GM19455 (cell line): ENCODE data around the gene CTCF.
A peak's percentile ranks its signal among the peaks of the same experiment; 100 is the strongest.

ENCODE experiments used
- ATAC-seq: cut with Tn5 transposase; IDR thresholded peaks from one replicate; pipeline ENCODE4 v1.9.1; 2021; ENCODE audit not compliant: unreplicated experiment

Gene CTCF

DNA sequence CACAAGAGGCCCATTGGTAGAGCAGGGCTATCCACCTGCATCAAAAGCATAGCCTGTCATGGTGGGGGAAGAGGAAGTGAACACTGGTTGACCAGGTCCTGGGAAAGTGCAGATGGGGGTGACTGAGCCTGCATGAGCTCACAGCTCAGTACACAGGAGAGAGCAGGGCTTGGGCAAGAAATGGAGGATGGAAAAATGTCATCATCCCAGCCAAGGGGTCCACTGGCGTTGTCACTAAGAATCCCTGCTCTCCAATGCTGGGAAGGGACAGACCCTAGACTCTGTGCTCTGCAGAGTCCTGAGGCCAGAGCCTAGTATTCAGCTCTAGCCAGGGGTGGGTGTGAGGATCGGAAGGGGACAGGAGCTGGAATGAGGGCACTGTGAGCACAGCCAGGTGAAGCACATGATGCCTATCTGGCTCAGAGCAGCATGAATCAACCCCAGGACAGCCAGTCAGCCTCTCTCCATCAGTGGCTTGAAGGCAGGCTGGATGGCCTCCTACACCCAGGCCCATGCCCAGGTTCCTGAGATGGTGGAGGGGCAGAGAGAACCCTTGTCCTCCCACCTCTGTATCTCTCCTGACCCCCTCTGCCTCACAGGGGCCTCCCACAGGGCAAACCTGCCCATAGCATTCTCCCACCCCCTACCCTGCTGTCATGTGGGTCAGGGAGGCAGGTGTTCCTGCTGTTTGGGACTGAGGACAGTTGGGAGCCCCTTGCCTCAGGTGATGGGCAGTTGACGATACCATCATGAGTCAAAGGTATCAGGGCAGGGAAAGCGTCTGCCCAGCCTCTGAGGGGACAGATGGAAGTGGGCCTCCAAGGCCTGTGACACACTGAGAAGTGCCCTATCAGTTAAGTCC is 13.8 kb upstream of the CTCF start:
- ATAC-seq, result peak; percentile 45

DNA sequence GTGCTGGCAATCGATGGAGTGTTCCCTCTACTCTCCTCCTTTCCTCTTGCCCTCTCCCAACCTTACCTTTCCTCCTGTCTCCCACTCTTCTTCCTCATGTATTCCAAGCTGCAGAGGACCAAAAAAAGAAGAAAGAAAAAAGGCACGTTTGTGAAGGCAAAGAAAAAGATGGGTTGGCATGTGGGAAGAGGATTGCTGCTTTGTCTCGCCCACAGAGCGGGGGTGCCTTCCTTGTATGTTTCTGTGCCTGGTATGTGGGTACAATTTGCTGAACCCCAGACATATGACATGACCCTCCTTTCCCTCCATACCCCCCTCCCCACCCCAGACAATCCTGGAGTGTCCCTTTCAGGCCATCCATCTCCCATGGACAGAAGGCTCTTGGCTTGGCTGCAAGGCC is 13.1 kb upstream of the CTCF start:
- ATAC-seq, result no peak

DNA sequence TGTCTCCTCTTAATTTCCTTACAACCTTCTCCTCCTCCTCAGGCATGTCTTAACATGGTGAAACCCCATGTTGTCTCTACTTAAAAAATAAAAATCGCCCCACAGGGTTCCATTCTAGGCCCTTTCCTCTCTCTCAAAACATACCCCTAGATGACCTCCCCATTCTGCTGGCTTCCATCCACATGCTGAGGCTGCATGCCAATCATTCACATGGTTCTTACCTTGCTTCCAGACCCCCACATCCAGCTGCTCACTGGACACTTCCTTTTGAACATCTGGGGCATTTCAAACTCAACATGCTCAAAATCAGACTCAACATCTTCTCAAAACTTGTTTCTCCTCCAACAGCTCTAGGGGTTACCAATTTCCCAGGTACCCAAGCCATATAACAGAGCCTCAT is 12.4 kb upstream of the CTCF start:
- no peak for ATAC-seq

DNA sequence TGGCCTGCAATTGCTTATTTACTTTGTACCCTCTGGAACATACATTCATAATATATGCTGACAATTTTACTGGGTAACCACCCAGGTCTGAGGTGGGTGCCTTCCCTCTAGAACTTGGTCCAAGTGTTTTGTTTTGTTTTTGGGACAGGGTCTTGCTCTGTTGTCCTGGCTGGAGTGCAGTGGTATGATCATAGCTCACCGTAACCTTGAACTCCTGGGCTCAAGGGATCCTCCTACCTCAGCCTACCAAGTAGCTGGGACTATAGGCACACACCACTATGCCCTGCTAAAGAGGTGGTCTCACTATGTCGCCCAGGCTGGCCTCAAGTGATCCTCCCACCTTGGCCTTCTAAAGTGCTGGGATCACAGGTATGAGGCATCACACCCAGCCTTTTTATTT is 11.2 kb upstream of the CTCF start:
- no peak for ATAC-seq

DNA sequence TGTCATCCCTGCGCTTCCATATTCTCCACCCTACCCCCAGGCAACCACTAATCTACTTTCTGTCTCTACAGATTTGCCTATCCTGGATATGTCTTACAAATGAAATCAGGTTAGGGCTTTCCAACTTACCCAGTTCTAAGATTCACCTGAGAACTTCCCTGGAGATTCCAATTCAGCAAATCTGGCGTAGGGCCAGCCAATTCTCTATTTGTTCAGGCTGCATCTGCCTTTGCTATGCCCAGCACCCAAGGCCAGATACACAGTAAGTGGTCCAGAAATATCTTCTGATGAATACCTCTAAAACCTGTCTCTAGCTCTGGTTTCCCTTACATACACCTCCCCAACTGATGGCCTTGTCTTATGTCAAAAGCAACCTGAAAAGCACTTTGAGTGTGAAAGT is 10.4 kb upstream of the CTCF start:
- no peak for ATAC-seq

- ATAC-seq, result no peak
Observed at GRCh38 chr16:67552476-67552875, 9.8 kb upstream of the CTCF start.

GRCh38 chr16:67555795-67556212 is 6.5 kb upstream of the CTCF start:
- no peak for ATAC-seq

GRCh38 chr16:67558859-67559258 is 3.5 kb upstream of the CTCF start:
- no peak for ATAC-seq

DNA sequence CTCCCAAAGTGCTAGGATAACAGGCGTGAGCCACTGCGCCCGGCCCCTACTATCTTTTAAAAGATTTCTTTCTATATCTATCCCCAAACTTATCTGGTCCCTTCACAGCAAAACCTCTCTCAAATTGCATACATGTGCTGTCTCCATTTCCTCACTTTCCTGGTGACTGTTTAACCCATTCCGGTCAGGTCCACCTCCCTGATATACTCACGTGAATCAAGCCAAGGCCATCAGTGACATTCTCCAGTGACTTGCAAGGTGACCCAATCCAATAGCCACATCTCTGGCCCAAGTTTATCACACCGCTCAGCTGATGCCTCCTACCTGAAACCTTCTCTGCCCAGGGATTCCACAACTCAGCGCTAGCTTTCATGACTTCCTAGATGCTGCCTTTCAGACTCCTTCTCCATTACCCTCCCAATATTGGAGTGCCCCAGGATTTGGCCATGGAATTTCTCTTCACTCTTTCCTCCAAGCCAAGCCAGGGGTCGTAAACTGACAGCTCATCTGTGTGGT is 1.4 kb upstream of the CTCF start:
- no peak for ATAC-seq

DNA sequence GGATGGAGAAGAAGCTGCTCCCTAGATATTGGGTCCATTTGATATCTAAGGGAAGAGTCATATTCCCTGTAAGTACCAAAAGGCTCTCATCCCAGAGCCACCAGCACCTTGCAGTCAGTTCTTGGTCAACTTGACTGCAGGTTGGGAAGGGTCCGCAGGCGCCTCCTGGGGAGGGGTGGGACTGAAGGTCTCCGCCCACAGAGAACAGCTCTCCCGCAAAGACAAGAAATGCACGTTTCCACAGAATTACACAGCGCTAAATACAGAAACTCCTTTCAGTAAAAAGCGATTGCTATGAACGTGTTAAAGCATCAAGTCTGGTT is 864 bp upstream of the CTCF start:
- ATAC-seq, result no peak

- ATAC-seq, result peak; percentile 78
Observed at GRCh38 chr16:67561824-67562525, 351 bp upstream of the CTCF start.

GRCh38 chr16:67562918-67563707 is 787 bp downstream of the CTCF start:
- ATAC-seq, result peak; percentile 18

DNA sequence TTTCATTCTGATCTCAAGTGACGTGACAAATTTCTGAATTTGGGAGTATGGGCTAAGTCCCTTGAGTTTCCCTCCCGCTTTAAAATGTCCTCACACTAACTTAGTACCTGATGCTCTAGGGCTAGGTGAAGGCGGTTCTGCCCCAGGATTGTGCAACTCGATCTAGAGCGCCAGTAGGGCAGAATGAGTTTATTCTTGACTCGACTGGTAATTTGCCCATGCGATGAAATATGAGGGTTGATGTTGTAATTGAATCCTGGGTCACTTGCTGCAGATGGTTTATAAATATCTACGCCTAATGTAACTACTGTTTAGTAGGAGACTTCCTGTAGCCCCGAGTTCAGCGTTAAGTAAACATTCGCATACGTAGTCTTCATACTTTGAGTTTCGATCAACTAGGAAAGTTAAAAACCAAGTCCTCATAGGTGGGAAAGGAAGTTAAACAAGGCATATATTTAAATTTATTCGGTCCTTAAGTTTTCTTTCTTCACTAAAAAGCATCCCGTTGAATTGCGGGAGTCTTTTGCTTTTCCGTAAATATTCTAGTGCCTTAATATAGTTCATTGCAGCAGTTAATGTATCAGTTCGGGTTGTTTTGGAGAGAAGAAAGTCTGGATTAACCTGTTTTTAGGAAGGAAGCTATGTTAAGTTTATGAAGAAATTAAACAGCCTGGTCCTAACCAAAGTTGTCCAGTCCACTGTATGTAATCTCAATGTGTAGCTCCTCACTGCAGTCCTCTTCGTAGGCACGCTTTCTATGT is 1.6 kb downstream of the CTCF start:
- ATAC-seq, result no peak

- ATAC-seq, result no peak
Observed at GRCh38 chr16:67565470-67566100, 3.3 kb downstream of the CTCF start.

DNA sequence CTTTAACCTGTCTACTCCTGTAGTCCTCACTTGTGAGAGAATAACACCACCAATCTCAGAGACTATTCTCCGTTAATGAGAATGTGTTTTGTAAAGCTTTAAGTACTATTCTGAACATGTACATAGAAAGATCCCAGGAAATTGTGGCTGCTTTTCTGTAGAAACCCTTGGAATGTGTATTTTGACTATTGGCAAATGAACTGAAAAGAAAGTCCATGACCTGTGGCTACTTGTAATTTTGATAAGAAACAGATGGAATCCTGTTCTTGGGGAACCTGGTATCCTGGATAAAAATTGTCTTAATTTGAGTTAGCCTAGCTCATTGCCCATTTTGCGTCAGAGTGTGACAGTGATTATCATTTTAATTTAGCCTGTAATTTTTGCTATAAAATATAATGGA is 9.1 kb downstream of the CTCF start:
- no peak for ATAC-seq

GRCh38 chr16:67571981-67572431 is 9.7 kb downstream of the CTCF start:
- ATAC-seq, result no peak

GRCh38 chr16:67579686-67580085 is 17.4 kb downstream of the CTCF start:
- ATAC-seq, result no peak

DNA sequence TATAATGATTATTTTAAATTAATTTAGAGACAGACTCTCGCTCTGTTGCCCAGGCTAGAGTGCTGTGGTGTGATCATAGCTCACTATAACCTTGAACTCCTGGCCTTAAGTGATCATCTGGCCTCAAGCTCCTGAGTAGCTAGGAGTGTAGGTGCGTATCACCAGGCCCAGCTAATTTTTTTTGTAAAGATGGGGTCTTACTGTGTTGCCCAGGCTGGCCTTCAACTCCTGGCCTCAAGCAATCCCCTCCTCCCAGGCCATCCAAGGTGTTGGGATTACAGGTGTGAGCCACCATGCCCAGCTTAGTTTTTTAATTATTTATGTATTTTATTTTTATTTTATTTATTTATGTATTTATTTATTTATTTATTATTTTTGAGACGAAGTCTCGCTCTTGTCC is 17.9 kb downstream of the CTCF start:
- ATAC-seq, result no peak

- ATAC-seq, result no peak
Observed at GRCh38 chr16:67593288-67593687, 31.0 kb downstream of the CTCF start.

DNA sequence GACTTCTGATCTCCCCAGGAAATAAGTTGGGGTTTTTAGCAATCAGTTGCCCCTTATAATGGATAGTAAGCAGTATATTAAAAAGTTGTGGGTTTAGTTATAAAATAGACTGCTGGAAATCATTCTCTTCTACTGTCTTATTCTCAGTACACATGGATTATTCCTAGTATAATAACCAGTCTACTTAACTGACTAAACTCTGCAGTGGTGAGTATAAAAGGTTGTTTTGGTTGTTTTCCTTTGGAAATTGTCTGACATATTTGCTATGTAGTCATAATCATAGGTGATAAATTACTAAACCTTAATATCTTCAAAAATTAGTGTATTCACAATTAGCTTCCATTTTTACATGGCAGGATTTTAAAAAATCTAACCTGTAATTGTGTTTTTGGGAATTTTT is 31.4 kb downstream of the CTCF start:
- ATAC-seq, result no peak
